Calu3 (cell line): ENCODE data around the gene RFESD. TPM values are rescaled to one million over a fixed set of nuclear protein-coding genes. Genes with fewer than 3 reads are reported as not detected.

Experiments
- BruUV-seq: library from RNA; stranded (reverse); fragments of 400-500 nt; replicated peaks from 2 replicates; lab custom pipeline; 2021; lab: Mats Ljungman, UMichigan
- CTCF ChIA-PET: fragments of 300-600 bp; sonication (Branson Sonifier 250); formaldehyde crosslinking; loops from one replicate; lab custom pipeline; 2022; ENCODE audit warnings: antibody characterized with exemption; lab: Charles Lee
- DNase-seq: peaks from one replicate; pipeline ENCODE4 v3.0.0; 2022
- H3K27ac Mint-ChIP-seq: one replicate; pipeline ENCODE4 v1.8.0; 2022; ENCODE audit warnings: mixed read lengths; ENCODE audit not compliant: unreplicated experiment
- H3K27me3 Mint-ChIP-seq: one replicate; pipeline ENCODE4 v1.8.0; 2022; ENCODE audit warnings: mixed read lengths; ENCODE audit not compliant: unreplicated experiment
- H3K36me3 Mint-ChIP-seq: one replicate; pipeline ENCODE4 v1.8.0; 2022; ENCODE audit warnings: mild to moderate bottlenecking, moderate library complexity, mixed read lengths; ENCODE audit not compliant: insufficient read depth, unreplicated experiment
- H3K4me1 Mint-ChIP-seq: one replicate; pipeline ENCODE4 v1.8.0; 2022; ENCODE audit warnings: mild to moderate bottlenecking, low read depth, mixed read lengths; ENCODE audit not compliant: unreplicated experiment
- H3K4me3 Mint-ChIP-seq: one replicate; pipeline ENCODE4 v1.8.0; 2022; ENCODE audit warnings: mild to moderate bottlenecking, low read depth, moderate library complexity, mixed read lengths; ENCODE audit not compliant: unreplicated experiment
- H3K9me3 Mint-ChIP-seq: one replicate; pipeline ENCODE4 v1.8.0; 2022; ENCODE audit warnings: low read depth, mixed read lengths; ENCODE audit not compliant: unreplicated experiment
- CTCF ChIP-seq: fragments of 200-600 bp; IDR thresholded peaks from one replicate; pipeline ENCODE4 v1.8.0; 2022; ENCODE audit warnings: antibody characterized with exemption; ENCODE audit not compliant: unreplicated experiment
- intact Hi-C: fragments of 100-400 bp; cut with micrococcal nuclease; formaldehyde crosslinking; loops from one replicate; pipeline ENCODE4 v1.10.0; 2022; ENCODE audit not compliant: unreplicated experiment
- total RNA-seq: library from RNA; stranded (reverse); gene quantifications from 2 replicates; pipeline ENCODE4 v1.2.3, GENCODE V29; 2022

RFESD gene
- total RNA-seq, 1 experiment from 2014 or later, result 2.9 TPM

DNA sequence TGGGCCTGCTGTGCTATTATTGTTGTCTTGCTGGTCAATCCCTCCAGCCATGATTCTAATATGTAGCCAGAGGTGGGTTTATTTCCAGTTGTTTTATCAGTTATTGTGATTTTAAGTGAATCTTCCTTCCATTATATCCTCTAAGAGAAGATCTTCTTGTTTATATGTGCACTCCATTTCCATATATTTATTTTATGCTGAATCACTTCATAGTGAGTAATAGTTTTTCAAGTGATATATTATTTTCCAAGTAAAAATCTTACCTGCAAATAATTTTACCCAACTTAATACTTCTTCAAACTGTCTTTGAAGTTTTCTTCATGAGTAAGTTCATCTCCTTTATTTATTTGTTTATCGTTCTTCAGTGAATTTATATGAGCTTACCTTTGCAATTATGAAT, 40.2 kb upstream of the RFESD start:
- no peak for TF ChIP-seq CTCF
- Mint-ChIP-seq H3K27ac (no peak overlapping the region), H3K4me1 (no peaks in the 10 kb centered on the region), H3K27me3 (no peaks in the 10 kb centered on the region), H3K36me3 (no peaks in the 10 kb centered on the region), H3K4me3 (no peak overlapping the region), H3K9me3 (no peaks in the 10 kb centered on the region)
- no peak for DNase-seq
- intact Hi-C loops, result no loop called here
- BruUV-seq, result no TSS peak
- CTCF ChIA-PET, result interaction anchor here (0.8 kb wide), 1 partner anchor 16 kb away, joined by 3 read pairs; no protein-coding TSS in a partner anchor

DNA sequence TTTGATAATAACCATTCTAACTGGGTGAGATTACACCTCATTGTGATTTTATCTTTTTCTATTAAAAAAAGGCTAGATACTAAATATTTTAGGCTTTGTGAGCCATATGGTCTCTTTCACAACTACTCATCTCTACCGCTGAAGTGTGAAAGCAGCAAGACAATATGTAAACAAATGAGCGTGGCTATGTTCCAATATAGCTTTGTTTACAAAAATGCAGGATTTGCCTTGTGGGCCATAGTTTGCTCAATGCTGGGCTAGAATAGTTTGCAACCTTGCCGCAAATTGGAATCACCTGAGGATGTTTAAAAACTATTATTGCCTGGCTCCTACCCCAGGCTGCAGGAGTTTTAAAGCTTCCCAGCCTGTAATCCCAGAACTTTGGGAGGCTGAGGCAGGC, 36.9 kb upstream of the RFESD start:
- H3K9me3 Mint-ChIP-seq, result peaks cover 8% of the 10 kb centered on the region
- TF ChIP-seq CTCF, result no peak
- intact Hi-C loops, result no loop called here
- no peak for DNase-seq
- CTCF ChIA-PET, result interaction anchor here (0.6 kb wide), 1 partner anchor 644 kb away, joined by 3 read pairs; no protein-coding TSS in a partner anchor
- H3K27me3 Mint-ChIP-seq, result no peaks in the 10 kb centered on the region
- no TSS peak for BruUV-seq
- no peaks in the 10 kb centered on the region for H3K36me3 Mint-ChIP-seq
- no peaks in the 10 kb centered on the region for H3K4me1 Mint-ChIP-seq
- no peak overlapping the region for H3K4me3 Mint-ChIP-seq
- no peak overlapping the region for H3K27ac Mint-ChIP-seq

DNA sequence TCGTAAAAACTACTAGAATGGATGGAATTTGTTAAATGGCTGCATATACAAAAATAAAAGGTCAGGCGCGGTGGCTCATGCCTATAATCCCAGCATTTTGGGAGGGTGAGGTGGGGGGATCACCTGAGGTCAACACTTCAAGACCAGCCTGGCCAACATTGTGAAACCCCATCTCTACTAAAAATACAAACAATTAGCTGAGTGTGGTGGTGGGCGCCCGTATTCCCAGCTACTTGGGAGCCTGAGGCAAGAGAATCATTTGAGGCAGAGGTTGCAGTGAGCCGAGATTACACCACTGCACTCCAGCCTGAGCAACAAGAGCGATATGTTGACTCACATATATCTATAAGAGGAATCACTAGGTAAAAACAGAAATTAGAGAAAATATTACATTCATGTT, 36.0 kb upstream of the RFESD start:
- H3K4me3 Mint-ChIP-seq, result no peak overlapping the region
- intact Hi-C loops, result no loop called here
- peaks cover 8% of the 10 kb centered on the region for H3K9me3 Mint-ChIP-seq
- no peak overlapping the region for H3K27ac Mint-ChIP-seq
- H3K4me1 Mint-ChIP-seq, result no peaks in the 10 kb centered on the region
- CTCF ChIA-PET, result interaction anchor here (1.1 kb wide), 1 partner anchor 13 kb away, joined by 5 read pairs; no protein-coding TSS in a partner anchor
- no peak for TF ChIP-seq CTCF
- no peak for DNase-seq
- H3K27me3 Mint-ChIP-seq, result no peaks in the 10 kb centered on the region
- H3K36me3 Mint-ChIP-seq, result no peaks in the 10 kb centered on the region
- BruUV-seq, result no TSS peak

GRCh38 chr5:95611396-95611795, 35.2 kb upstream of the RFESD start:
- no peak overlapping the region for H3K4me3 Mint-ChIP-seq
- no peak for TF ChIP-seq CTCF

More at GRCh38 chr5:95611396-95611795, 35.2 kb upstream of the RFESD start:
- no TSS peak for BruUV-seq
- no peak overlapping the region for H3K27ac Mint-ChIP-seq
- no peaks in the 10 kb centered on the region for H3K4me1 Mint-ChIP-seq
- intact Hi-C loops, result no loop called here
- H3K36me3 Mint-ChIP-seq, result no peaks in the 10 kb centered on the region
- peaks cover 8% of the 10 kb centered on the region for H3K9me3 Mint-ChIP-seq
- no peak for DNase-seq
- CTCF ChIA-PET, result interaction anchor here (1.1 kb wide), 1 partner anchor 12 kb away, joined by 5 read pairs; no protein-coding TSS in a partner anchor
- no peaks in the 10 kb centered on the region for H3K27me3 Mint-ChIP-seq
